GM21381 (cell line): ENCODE data around the gene FOXO4.

Experiments used
- ATAC-seq: cut with Tn5 transposase; IDR thresholded peaks from one replicate; pipeline ENCODE4 v1.9.1; 2021; ENCODE audit warnings: mild to moderate bottlenecking, moderate library complexity; ENCODE audit not compliant: unreplicated experiment

The FOXO4 gene

DNA sequence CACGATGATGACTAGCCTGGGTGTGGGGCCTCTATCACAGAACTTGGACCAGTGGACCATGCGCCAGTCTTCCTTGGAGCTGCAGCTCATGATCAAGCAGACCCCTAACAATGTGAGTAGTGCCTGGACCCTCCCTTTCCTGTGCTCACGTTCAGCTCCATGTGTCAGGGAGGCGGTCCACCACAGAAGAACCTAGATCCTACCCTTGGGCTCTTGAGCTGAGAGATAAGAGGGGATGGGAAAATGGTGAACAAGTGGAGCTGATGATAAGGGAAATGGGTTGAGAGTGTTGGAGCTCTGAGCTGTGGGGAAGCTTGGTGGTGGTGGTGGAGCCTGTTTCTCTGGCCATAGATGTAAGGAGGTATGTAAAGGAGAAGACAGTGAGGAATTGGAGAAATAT, 35.9 kb downstream of the FOXO4 start:
- no peak for ATAC-seq

DNA sequence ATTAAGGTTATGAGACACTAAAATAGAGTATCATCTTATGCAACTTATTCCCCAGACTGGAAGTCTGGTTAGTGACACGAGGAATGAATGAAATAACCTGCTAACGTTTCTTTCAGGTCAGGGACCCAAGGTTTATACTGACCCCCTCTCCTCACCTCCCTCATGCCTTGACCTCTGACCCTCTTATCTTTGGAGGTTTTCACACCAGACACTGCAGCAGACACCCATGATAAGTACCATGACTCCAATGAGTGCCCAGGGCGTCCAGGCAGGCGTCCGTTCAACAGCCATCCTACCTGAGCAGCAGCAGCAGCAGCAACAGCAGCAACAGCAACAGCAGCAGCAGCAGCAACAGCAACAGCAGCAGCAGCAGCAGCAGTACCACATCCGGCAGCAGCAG, 44.8 kb downstream of the FOXO4 start:
- no peak for ATAC-seq

DNA sequence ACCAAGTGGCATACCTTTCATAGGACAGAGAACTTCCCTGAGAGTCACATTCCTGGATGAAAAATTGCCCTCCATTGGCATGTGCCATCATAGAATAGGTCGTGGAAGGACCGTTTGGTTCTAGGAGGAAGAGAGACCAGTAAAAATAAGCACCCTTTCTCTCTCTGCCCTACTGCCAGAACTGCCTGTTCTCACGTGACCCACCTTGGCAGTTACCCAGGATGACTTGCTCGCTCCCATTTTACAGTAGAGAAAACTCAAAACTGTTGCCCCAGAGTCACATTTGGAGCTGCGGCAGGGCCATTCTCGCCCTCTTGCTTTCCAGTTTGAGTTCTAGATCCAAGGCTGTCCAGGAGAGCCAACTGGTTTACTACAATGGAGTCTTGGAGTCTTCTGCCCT, 47.9 kb downstream of the FOXO4 start:
- no peak for ATAC-seq

GRCh38 chrX:71144651-71145050, 49.0 kb downstream of the FOXO4 start, which contains the start of gene NLGN3:
Gene NLGN3 (plus strand): TSS chrX:71144841. CDS start chrX:71147750, 2,909 bp downstream.
- no peak for ATAC-seq

DNA sequence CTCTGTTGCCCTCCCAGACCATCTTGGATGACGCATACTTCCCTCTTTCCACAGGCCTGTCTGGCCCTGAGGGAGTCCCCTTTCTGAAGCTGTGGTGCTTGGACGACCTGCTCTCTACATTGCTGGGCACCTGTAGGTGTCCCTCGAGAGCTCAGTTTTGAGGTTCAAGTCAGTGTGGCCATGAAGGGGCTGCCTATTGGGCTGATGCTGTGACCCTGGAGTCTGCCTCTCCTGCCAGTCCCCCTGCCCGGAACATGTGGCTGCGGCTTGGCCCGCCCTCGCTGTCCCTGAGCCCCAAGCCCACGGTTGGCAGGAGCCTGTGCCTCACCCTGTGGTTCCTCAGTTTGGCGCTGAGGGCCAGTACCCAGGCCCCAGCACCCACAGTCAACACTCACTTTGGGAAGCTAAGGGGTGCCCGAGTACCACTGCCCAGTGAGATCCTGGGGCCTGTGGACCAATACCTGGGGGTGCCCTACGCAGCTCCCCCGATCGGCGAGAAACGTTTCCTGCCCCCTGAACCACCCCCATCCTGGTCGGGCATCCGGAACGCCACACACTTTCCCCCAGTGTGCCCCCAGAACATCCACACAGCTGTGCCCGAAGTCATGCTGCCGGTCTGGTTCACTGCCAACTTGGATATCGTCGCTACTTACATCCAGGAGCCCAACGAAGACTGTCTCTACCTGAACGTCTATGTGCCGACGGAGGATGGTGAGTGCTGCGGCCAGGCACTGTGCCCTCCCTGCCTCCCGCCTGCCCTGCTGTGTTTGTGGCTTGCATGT, 52.0 kb downstream of the FOXO4 start:
- ATAC-seq, result no peak

DNA sequence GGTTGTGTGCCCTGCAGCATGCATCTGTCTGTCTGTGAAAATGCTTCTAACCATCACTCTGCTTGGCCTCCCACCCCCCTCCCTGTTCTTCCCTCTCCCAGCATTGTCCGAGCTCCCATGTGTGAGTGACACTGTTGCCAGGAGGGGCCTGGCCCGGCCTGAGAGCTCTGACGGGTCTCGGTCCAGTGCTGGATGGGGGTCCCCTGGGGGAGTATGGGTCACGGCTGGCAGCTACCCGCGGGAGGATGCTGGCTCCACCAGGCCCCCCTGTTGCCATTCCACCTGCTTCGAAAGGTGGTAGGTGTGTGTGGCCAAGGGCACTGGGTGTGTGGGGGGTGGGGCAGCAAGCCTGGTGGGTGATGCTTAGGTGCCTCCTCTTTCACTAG, 52.6 kb downstream of the FOXO4 start:
- ATAC-seq, result no peak

DNA sequence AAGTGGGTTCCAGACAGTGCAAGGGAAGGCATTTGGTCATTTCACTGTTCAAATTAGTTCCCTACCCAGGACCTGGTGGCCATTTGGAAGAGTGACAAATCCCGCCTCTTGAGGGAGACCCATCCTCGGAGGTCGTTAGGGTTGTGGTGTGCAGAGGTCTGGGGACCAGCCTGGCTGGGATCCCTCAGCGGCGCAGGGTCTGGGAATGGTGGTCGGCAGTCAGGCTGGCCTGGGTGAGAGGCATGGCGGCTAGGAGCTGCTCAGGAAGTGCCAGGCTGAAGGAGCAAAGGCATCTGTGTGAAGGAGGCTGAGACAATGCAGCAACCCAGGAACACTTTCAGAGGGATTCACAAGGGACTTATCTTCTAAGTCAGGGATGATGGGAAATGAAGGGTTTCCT, 55.7 kb downstream of the FOXO4 start:
- ATAC-seq, result no peak
